Measurements from ENCODE around the gene DNAJB12.
A peak's percentile ranks its signal among the peaks of the same experiment; 100 is the strongest.
"Not testable (repeated sequence)": the region's sequence is repeated elsewhere in the genome, so short reads cannot be mapped to it uniquely, and the experiment has no call there.

DNAJB12 gene

DNA sequence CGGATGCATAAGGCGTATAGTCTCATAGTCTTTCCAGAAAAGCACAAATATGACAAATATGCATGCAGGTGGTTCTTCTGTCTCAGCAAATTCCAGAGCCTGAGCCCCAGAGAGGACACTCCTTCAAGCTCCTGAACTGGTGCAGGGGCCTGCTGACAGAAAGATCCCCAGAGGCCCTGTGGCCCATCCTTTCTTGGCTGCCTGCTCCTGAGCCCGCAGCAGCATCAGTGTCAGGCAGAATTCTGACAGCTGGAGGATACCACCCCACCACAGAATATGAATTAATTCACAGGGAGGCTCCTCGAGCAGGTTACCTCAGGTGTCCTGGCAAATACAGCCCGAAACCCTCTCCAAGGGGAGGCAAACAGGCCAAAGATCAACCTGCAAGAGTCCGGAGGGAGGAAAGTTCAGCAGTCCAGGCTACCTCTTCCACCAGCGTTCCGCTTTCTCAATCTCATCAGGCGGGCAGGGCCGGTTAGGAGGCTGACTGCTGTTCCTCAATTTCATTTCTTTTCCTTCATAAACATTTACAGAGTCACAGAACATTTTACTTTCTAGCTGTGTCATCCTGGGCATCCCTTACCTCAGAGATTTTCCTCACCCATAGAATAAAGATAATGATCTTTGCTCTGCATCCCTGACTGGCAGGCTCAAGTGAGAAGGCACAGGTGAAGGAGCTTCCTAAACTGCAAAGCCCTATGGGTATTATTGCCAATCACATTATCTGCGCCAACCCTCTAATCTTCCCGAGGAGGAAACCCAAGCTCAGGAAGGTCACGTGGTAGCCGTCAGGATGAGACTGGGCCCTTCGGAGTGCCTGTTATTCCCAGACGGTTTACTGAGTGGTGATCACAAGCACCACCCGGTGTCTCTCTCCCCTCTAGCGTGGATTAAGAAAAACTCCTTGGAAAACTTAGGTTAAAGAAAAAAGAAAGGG lies 1.4 kb downstream of the DNAJB12 start:
- DNase-seq: no peak

DNA sequence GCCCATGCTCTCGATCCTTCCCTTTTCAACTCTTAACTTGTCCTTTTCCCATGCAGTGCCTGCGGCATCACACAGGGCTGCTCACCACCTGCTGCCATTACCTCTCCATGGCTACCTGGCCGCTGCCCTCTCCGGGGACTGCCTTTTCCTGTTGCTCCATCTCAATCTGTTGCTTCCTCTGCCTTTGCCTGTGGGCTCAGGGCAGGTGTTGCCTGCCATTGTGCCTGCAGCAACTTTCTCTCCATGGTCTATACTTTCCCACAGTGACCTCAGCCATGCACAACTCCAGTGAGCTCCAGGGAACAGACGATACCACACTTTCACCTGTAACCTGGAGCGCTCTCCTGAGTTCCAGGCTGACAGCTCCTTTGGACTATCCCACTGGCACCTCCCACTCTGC lies 3.2 kb downstream of the DNAJB12 start:
- DNase-seq: no peak

DNA sequence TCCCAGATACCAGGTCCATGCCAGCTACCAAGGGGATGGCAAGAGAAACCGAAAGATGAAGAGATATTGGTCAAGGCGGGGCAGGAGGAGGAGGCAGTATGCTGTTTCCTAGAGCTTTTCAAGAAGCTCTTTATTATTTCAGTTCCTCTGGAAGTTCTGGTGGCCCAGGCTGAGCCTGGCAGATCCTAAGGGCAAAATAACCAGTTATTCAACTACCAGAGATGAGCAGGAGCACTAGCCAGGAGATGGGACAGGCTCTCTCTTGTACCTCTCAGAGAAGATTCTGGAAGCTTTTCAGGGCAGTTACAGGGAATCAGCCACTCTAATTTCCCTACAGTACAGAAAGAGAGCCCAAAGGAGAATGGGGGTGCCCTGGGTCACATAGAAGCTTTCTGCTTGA lies 5.3 kb downstream of the DNAJB12 start:
- DNase-seq: no peak

DNA sequence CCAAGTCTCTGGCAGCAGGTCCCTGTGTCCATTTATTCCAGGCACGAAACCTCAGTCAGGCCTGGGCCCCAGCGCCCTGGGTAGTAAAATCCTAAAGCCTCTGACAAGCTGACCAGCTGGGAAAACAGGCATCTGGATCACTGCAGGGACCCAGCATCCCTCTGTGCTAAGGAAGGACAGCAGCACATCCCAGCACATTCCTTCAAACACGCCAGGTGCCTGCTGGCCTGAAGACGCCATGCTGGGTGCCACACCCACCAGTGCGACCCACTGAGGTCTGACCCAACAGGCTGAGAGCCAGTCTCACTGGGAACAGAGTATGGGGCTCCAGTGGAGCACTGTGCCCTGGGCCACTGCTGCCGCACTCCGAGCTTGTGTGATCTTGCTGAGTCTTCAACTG lies 6.4 kb downstream of the DNAJB12 start:
- DNase-seq: no peak

DNA sequence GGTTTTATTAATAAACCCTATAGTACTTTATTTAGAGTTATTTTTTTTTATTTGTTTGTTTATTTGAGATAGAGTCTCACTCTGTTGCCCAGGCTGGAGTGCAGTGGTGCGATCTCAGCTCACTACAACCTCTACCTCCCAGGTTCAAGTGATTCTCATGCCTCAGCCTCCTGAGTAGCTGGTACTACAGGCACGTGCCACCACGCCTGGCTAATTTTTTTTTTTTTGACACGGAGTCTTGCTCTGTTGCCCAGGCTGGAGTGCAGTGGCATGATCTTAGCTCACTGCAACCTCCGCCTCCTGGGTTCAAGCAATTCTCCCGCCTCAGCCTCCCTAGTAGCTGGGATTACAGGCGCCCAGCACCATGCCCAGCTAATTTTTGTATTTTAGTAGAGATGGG lies 8.6 kb downstream of the DNAJB12 start:
- DNase-seq: not testable (repeated sequence)

DNA sequence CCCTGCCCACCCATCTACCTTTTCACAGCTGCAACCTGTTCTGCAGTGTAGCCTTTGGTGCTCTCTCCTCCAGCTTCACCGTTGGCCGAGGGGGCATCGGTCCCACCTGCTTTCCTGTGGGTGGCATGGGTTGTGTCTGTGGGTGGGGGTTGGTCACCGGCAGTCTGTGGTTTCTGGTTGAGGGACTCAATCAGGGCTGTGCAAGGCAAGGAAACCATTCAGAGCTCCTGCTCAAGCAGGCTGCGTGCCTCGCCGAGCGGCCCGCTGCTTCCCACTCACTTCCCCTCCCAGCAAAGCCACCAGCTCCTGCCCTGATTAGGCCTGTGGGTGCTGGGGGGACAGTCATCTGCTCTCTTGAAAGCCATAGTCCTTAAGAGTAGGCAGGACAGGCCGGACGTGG lies 9.8 kb downstream of the DNAJB12 start:
- no peak for DNase-seq

DNA sequence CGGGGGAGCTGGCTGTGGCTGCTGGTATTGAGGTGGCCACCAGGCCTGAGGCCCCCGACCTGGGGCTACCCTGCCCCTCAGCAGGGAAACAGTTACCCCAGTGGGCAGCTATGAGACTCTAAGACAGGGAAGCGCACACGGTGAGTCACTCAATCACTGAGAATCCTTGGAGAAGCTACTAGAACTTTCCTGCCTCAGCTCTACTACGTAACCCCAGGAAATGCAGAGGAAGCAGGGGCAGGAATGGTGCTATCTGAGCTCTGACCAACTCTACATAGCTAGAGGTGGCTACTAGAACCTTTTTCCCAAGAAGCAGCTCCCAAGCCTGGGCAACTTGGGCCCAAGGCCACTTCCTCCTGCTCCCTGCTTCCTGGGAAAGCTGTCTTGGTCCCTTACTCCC lies 11.8 kb downstream of the DNAJB12 start:
- no peak for DNase-seq

DNA sequence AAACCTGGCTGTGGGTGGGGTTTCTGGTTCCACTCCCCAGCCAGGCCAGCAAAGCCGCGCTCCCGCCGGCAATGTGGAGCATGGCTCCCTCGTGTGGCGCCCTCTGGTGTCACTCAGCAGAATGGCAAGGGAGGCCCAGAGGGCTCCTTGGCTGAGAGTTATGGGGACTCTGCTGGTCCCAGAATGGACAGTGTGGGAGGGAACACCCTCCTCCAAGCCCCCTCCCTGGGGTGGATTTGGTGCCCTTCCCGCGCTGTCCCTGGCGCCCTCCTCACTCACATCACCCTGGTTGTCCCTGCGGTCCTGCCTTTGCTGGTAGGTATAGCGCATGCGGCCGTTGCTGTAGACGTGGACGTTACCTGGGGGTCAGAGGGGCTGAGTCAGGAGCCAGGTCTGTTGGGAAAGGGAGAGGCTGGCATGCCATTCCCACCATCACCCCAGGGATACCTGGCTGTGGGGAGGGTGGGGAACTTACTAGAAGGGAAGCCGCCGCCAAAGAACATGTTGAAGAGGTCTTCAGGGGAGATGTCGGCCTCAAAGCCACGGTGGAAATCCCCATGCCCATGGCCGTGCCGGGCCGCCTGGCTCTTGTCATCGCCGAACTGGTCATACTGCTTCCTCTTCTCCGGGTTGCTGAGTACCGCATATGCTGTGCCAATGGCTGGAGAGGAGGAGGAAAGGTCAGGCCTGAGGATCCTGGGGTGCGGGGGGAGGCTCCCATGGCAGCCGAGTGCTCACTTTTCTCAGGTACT lies 14.0 kb downstream of the DNAJB12 start:
- peak; percentile 39 for DNase-seq

DNA sequence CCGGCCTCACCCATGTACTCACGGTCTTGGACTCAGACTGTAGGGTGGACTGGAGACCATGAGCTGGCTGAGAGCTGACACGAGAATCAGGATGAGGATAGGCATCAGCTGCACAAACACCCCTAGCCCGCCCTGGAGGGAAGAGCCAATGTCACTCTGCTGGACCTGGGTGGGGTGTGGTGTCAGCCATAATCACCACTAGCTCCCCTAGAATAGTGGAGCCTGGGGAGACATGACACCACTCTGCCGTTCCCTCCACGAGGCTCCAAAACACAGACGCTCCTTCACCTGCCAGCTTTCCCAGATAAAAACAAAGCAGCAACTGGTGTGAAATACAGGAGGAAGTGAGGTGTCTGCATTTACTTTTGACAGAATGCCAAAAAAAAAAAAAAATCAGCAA lies 16.5 kb downstream of the DNAJB12 start:
- no peak for DNase-seq

DNA sequence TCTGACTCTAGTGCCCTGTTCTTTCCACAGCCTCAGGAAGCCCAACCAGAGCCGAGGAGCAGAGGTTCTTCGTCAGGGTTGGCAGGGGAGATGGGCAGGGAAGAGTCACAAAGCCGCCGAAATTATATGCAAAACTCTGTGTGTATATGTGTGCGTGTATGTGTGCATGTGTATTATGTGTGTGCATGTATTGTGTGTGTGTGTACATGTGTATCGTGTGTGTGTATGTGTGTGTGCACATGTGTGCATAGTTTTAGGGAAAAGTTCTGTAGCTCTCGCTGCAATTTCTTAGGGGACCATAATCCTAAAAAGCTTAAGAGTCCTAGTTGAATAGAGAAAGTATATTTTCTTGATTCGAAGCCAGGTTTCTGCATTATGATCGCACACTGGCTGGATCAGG lies 17.0 kb downstream of the DNAJB12 start:
- DNase-seq: no peak

DNA sequence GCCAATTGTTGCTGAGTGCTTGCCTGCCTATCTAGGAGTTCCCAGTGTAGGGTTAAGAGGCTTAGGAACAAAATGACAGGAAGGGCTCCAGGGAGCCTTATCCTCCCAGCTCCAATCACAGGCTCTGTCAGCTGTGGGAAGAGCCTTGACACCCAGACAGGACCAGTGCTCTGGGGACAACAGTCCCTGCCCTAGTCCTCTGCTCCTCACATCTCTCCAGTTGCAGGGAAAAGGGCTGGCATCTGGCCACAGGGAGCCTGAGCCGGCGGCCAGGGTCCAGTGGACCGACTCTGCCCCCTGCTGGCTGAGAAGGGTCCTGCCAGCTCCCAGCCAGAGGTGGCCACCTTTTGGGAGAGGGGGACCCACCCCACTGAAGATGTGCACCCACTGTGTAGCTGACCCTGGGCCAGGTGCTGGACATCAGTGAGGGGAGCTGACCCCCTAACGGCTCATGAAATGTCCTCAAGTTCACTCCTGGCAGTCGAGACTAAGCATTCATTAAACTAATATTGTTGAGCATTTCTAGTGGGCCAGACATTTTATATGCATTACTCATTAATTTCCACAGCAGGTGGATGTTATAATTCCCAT lies 17.6 kb downstream of the DNAJB12 start:
- DNase-seq: peak; percentile 19

DNA sequence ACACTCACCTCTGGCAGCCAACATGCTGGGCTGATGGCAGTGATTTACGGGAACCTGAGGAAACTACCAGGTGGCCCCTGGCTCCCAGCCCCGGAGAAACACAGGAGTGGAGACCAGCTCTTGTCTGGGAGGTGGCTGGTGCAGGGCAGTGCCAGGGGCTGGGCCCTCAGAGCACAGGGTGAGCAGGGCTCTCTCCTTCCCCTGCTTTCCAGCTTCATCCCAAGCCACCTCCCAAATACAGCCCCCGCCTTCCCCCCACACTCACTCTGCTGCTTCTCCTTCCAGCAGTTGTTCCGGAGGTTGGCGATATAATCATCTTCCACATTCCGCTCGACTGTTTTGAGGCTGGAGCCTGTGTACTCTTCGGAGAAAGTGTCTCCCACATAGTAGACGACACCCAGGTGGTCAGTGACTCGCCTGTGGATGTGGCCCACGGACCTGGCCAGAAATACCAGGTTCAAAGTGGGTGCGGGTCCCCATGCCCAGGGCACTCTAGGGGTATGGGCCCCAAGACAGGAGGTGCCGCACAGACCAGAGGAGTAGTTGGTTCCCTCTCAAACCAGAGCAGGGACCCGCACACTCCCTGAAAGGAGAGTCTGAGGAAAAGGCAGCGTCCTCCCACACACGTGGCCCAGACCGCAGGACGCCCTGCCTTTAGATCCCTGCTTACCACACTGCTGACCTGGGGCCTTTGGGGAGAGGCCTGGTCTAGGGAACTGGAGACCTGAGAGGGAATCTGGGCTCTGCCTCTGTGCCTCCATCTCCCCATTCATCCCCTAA lies 18.3 kb downstream of the DNAJB12 start:
- no peak for DNase-seq

DNA sequence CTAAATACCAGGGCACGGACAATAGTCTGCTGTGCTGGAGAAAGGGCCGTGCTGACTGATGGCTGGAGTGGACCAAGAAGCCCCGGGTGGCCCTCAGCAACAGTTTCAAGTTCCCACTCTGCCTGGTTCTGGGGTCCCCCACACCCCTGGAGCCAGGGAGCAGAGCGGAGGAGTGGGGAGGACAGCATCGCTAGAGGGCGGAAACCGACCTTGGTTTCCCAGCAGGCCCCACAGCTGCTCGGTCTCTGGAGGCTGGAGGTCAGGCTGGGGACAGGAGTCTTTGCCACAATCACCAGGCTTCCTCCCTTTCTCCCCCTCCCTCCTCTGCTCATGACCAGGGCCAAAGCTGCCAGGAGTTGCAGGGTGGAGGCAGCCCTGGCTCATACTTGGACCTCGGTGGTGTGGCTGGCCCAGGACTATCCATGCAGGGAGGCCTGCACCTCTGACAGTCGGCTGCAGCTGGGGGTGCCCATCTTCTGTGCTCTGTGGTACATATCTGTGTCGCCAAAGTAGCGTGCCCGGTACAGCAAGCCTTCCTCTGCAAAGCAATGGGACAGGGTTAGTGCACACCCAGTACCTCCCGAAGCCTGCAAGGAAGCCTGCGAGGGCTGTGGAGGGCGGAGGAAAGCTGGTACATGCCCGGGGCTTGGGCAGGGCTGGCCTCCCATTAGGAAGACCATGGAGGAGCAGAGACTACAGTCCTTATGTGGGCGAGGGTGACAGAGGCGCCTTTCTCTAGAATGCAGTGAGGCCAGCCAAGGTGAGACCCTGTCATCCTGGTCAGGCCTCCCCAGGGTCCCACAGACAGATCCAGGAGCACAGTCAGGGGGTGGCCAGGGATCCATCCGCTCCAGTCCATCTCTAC lies 19.1 kb downstream of the DNAJB12 start:
- DNase-seq: no peak

DNA sequence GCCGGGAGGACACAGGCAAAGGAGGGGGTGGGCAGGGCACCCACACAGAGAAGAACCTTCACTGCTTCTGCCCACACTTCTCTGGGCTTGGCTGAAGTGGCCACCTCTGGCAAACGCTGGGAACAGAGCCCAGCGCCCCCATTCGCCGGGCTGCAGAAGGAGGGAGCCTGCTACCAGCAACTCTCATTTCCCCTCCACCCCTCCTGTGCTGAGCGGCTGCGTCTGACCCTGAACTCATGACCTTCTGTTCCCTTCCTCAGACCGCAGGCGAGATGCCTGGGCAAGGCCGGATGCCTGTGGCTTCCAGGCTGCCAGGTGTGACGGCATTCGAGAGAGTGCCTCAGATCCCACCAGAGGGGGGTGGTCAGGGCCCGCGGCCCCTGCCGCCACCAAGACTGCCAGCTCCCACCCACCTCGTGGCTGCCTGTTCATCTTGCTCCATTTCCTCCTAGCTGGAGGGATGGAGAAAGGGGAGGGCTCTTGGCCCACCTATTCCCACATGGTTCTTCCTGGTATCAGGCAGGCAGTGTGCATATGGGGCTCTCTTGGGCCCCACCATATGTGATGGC lies 19.8 kb downstream of the DNAJB12 start:
- peak; percentile 86 for DNase-seq

DNA sequence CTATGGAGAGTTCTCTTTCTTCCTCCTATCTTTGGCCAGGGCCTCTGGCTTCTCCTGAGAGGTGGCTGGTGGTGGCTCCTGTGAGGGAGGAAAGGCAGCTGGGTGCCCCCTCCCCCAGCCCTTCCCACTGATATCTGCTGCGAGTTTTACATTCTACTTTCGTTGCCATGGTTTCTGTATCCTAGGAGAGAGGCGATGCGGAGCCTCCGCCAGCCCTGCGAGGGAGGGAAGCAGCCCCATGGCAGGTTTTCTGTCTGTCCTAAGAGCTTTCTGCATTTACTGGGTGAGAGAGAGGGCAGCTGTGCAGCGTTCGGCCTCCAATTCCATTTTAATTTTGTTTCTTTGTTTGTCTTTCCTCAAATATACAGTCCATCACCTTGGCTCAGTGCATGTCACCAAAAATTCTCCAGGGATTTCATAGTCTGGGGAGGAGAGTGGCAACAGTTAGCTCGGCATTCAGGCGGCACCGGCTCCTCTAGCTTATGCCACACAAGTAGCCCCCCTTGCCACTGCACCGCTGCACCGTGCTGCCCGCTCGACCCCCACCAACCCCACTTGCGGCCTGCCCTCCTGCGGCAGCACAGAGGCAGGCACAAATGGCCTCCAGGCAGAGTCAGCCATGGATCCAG lies 20.4 kb downstream of the DNAJB12 start:
- no peak for DNase-seq

DNA sequence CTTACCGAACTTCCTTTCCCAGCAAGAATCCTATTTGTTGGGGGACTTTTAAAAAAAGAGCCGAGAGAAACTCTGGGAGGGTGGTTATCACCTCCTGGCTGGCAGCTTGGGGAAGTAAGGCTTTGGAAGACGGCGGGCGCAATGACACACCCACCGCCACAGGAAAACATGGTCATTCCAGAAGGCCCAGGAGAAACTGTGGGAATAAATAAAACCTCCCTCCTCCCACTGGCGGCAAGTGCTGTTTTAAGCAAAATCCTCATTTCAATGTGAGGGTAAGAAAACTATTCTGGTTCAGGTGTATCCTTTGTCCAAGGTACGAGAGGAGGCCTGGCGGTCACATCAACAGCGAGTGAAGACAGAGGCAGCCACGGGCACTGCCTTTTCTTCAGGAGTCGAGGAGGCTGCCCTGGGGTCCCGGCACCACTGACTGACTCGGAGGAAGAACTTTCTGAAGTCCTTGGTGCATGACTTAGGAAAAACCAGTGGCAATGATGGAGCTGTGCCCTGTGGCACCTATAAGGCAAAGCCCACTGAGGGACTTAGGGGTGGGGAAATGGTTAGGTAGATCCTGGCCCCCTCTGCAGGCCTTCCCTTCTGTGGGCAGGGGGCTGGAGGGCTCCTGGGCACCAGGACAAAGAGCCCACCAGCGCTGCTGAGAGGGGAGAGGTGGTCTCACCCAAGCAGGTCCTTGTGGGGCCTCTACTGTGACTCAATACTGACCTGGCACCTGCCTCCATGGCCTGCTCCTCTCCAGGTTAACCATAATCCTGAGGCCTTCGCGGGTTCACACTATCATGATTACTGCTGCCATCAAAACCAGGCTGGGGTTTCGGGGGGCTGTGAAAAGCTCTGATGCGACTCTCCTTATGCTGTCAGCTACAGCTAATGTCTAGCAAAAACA lies 21.4 kb downstream of the DNAJB12 start:
- DNase-seq: no peak

DNA sequence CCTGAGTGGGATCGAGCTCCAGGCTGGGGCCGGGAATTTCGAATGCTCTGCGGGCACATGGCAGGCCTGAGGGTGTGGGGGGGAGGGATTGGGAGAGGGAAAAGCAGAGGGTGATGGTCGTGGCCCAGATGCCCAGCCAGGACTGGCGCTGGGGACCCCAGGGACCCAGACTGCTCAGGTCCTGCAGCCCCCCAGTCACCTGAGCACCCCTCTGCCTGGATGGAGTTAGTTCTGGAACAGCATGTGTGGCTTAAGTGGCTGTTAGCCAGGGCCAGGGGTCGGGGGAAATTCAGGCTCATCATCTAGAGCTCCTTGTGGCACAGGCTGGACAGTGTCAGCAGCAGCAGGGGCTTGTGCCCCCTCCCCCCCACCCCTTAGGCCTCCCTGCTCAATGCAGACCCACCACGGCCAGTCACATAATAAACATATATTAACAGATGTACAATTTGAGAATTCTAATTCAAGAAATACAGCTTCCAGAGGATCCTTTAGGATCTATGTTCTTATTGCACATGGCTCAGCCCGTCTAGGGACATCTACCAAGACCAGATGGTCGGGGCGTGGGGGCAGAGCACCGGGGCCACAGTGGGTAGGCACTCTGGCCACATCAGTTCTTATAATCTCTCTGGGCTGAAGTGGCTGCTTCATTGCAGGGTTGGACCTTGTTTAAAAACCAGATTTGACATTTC lies 22.2 kb downstream of the DNAJB12 start:
- DNase-seq: no peak

DNA sequence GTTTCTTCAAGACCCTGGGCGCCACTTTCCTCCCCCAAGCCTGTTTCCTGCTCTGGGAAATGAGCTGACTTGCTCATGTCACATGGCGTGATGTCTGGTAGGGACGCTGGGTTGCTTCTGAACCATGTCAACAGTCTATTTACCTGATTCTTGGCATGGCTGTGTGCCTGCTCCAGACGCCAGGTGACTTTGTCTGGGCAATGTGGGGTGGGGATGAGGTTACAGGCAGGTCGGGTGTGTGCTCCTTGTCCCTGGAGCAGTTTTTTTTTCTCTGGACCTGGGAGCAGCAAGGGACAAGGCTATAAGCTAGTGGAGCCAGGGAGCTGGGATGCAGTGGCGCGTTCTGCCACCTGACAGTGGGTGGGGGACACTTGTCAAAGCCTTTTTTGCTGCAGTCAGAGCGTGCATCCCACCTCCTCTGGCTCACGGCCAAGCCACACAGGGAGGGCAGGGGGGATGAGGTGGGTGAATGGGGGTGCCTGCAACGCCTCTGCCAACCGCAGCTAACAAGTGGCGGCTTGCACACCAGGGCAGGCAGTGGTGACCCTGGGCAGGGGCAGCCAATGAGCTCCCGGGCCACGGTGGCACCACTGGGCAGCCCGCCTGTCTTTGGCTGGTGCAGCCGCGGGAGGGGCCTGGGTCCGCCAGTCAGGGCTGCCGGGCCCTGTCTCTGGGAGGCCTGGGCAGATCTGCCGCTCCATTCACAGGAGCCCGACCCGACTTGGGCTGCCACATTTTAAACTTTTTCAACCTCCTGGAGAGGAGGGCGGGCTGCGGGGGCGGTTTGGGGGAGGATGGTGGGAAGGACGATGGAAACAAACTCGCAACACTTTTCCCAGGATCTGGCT lies 22.9 kb downstream of the DNAJB12 start:
- peak; percentile 96 for DNase-seq
